ENCODE results near the gene NCOA6. TPM values are rescaled to one million over a fixed set of nuclear protein-coding genes. Genes with fewer than 3 reads are reported as not detected.

NCOA6 gene
- total RNA-seq, 4 donors from 2014 or later: 3.1 to 39.2 (median 10.5) TPM

DNA sequence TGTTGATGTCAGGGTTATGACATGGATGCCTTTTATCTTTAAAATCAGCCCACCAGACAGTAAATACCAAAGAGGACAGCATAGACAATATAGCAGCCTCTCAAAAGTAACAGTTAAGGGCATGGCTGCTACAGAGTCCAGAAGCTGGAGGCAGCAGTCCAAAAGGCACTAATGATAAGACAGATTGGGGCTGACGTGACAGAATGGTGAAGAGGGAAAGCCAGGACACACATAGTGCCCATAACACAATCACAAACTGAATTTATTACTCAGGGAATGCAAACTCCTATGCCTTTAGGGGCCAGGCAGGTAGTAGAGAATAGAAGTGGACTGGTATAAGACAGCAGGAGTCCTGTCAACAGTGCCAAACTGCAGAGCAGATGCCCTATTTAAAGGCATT is 80.6 kb downstream of the NCOA6 start:
- H3K4me1 ChIP-seq: no peaks in the 10 kb centered on the region
- H3K9me3 ChIP-seq: no peaks in the 10 kb centered on the region
- no peak overlapping the region for H3K27ac ChIP-seq
- H3K4me3 ChIP-seq: no peak overlapping the region
- H3K27me3 ChIP-seq: no peaks in the 10 kb centered on the region
- no peaks in the 10 kb centered on the region for H3K36me3 ChIP-seq
- intact Hi-C loops (cut with DNase I; ENCODE audit: low total_unique reads): no loop called here
- no peak for DNase-seq
- TF ChIP-seq CTCF (IDR thresholded peaks at IDR 0.05) (no peak), POLR2A (IDR thresholded peaks at IDR 0.05) (no peak)

DNA sequence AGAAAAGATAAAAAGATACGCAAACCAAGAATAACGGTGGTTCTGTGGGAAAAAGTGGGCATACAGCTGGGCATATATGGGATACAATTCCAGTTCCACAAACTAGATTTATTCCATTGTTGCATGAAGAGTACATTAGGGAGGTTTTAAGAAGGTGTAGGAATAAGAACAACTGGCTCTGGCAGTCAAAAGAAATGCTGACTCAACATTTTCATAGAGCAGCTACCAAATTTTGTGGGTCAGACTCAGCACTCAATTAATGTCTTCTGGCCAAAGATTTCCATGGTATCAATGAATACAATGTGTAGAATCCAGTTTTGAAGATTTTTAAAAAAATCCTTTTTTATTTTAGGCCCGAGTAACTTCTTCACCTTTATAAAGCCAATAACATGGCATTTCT is 81.1 kb downstream of the NCOA6 start:
- no peaks in the 10 kb centered on the region for H3K36me3 ChIP-seq
- H3K9me3 ChIP-seq: no peaks in the 10 kb centered on the region
- no peaks in the 10 kb centered on the region for H3K4me1 ChIP-seq
- intact Hi-C loops (cut with DNase I; ENCODE audit: low total_unique reads): no loop called here
- no peak overlapping the region for H3K27ac ChIP-seq
- H3K27me3 ChIP-seq: no peaks in the 10 kb centered on the region
- no peak overlapping the region for H3K4me3 ChIP-seq
- TF ChIP-seq CTCF (IDR thresholded peaks at IDR 0.05): no peak
- TF ChIP-seq POLR2A (IDR thresholded peaks at IDR 0.05): no peak
- DNase-seq: no peak

- DNase-seq: no peak
- H3K4me3 ChIP-seq: no peak overlapping the region
- H3K4me1 ChIP-seq: no peaks in the 10 kb centered on the region
- no peak overlapping the region for H3K27ac ChIP-seq
- intact Hi-C loops (cut with DNase I; ENCODE audit: low total_unique reads): no loop called here
- TF ChIP-seq CTCF (IDR thresholded peaks at IDR 0.05) (no peak), POLR2A (IDR thresholded peaks at IDR 0.05) (no peak)
- H3K27me3 ChIP-seq: no peaks in the 10 kb centered on the region
- no peaks in the 10 kb centered on the region for H3K36me3 ChIP-seq
- H3K9me3 ChIP-seq: no peaks in the 10 kb centered on the region
Measured at GRCh38 chr20:34743039-34743438, 82.4 kb downstream of the NCOA6 start.

DNA sequence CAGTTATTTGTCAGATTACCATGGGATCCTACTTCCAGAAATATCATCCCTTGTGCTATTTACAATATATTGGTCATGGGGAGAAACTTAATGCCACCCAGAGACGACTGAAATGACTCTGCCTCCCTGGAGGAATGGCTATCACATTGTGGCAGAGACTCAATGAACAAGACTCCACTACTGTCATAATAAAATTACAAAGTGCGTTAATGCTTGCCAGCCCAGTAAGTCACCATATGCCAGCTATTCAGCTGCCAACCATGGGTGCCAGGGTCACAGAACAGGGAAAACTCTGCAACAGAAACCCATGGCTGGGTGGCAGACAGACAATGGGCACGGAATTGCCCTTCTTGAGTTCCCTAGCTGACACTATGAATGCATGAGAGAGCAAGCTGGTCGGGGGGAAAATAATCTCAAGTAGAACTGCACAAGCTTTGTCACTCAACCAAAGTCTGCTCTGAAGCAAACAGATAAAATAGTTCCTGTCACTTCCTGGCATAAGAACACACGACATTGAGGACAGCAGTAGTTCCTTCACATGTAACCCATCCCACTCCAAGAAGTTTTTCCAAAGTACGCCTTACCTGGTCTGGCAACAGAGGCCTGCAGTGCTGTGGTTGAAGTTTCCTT is 89.2 kb downstream of the NCOA6 start:
- TF ChIP-seq POLR2A (IDR thresholded peaks at IDR 0.05): no peak
- TF ChIP-seq CTCF (IDR thresholded peaks at IDR 0.05): no peak
- Histone ChIP-seq H3K4me1 (no peaks in the 10 kb centered on the region), H3K9me3 (no peaks in the 10 kb centered on the region), H3K4me3 (no peak overlapping the region), H3K27ac (no peak overlapping the region), H3K27me3 (no peaks in the 10 kb centered on the region), H3K36me3 (no peaks in the 10 kb centered on the region)
- DNase-seq: no peak
- intact Hi-C loops (cut with DNase I; ENCODE audit: low total_unique reads): no loop called here

DNA sequence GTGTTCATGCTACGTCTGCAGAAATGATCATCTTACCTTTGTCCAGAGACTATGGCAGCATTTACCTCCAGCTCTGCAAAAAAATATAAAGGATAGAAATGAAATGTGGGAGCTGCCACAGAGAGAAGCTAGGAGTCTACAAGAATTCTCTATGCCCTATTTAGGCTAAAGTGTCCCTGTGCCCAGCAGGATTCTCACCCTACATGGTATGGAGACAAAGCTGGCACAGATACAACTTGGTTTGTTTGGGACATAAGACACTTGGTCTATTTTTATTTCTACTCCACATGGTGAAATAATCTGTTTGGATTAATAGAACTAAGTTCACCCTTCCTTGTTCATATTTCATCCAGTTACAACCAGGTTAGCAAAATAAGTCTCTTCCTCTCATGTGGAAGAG is 92.9 kb downstream of the NCOA6 start:
- intact Hi-C loops (cut with DNase I; ENCODE audit: low total_unique reads): no loop called here
- H3K36me3 ChIP-seq: no peaks in the 10 kb centered on the region
- TF ChIP-seq POLR2A (IDR thresholded peaks at IDR 0.05): no peak
- TF ChIP-seq CTCF (IDR thresholded peaks at IDR 0.05): no peak

More for the DNA sequence above, 92.9 kb downstream of the NCOA6 start:
- no peaks in the 10 kb centered on the region for H3K27me3 ChIP-seq
- H3K9me3 ChIP-seq: no peaks in the 10 kb centered on the region
- no peak for DNase-seq
- no peak overlapping the region for H3K27ac ChIP-seq
- H3K4me1 ChIP-seq: no peaks in the 10 kb centered on the region
- no peak overlapping the region for H3K4me3 ChIP-seq

Measured in uterus (tissue), 4 donors.